ENCODE measurements around the gene CLASP1.

DNA sequence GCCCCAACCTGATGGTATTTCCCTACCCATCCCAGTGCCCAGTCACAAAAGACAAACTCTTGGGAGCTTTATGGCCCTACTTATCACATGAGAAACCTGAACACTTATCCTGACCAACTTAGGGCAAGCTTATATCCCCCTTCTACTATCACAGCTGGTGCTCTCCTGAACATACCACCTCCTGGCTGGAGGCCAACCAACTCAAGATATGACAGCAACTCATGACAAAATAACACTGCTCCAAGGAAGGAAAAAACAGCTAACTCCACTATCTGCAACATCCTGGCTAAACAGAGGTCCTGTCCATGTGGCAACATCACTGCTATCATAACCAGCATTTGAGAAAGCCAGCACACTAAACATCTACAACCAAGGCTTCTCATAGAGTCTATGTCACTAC is 20.9 kb upstream of the CLASP1 start:
- no peak for TF ChIP-seq POLR2A (IDR thresholded peaks at IDR 0.05)
- TF ChIP-seq, protein P1, sequence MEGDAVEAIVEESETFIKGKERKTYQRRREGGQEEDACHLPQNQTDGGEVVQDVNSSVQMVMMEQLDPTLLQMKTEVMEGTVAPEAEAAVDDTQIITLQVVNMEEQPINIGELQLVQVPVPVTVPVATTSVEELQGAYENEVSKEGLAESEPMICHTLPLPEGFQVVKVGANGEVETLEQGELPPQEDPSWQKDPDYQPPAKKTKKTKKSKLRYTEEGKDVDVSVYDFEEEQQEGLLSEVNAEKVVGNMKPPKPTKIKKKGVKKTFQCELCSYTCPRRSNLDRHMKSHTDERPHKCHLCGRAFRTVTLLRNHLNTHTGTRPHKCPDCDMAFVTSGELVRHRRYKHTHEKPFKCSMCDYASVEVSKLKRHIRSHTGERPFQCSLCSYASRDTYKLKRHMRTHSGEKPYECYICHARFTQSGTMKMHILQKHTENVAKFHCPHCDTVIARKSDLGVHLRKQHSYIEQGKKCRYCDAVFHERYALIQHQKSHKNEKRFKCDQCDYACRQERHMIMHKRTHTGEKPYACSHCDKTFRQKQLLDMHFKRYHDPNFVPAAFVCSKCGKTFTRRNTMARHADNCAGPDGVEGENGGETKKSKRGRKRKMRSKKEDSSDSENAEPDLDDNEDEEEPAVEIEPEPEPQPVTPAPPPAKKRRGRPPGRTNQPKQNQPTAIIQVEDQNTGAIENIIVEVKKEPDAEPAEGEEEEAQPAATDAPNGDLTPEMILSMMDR (IDR thresholded peaks at IDR 0.05): no peak
